ENCODE measurements around the gene GRIK1.

Gene GRIK1

DNA sequence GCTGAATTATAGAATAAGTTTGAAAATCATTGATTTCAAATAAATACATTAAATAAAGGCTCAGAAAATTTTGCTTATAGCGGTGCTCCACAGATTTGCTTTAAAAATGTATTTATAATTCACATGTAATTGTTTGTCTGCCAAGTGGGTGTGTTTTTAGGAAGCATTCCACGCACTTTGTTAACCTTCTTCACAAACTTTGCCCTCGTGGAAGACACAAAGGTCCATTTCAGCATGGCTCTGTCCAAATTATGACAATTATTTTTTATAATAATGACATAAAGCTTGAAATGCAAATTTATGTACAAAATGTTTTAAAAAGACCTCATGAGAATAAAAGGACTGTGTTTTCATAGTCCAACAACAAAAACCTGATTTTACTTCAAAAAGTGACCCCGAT lies 146.1 kb downstream of the GRIK1 start:
- no peak overlapping the region for H4K91ac ChIP-seq (ENCODE audit: low read depth, low read length)
- no peak overlapping the region for H2BK120ac ChIP-seq (ENCODE audit: insufficient read depth, low read length, poor library complexity)
- H3K9ac ChIP-seq (ENCODE audit: low read length) = no peak overlapping the region
- no peak overlapping the region for H3K4me3 ChIP-seq (ENCODE audit: low read depth, low read length)
- no peak for DNase-seq
- no peak overlapping the region for H2AFZ ChIP-seq (ENCODE audit: insufficient read depth, low read length, poor library complexity)
- H3K36me3 ChIP-seq (ENCODE audit: control insufficient read depth in 1 of 2, insufficient read depth in 2 of 2, low read length in 2 of 2) = no peaks in the 10 kb centered on the region
- no peak overlapping the region for H3K18ac ChIP-seq (ENCODE audit: low read length)
- no peaks in the 10 kb centered on the region for H3K79me2 ChIP-seq (ENCODE audit: control insufficient read depth, insufficient read depth, low read length, poor library complexity)
- no peak overlapping the region for H3K23ac ChIP-seq (ENCODE audit: low read length)
- no peak overlapping the region for H3K4ac ChIP-seq (ENCODE audit: low read depth, low read length)
- H4K8ac ChIP-seq (ENCODE audit: low read depth, low read length) = no peak overlapping the region
- no peaks in the 10 kb centered on the region for H3K27me3 ChIP-seq (ENCODE audit: insufficient read depth, low read length)
- H3K79me1 ChIP-seq (ENCODE audit: low read length) = no peaks in the 10 kb centered on the region
- no peak overlapping the region for H3K4me2 ChIP-seq (ENCODE audit: low read length)
- H2BK12ac ChIP-seq (ENCODE audit: low read length) = no peak overlapping the region
- H3K9me3 ChIP-seq (ENCODE audit: insufficient read depth, low read depth, low read length) = no peaks in the 10 kb centered on the region
- no peak overlapping the region for H2BK5ac ChIP-seq (ENCODE audit: low read depth, low read length, poor library complexity)
- H3K4me1 ChIP-seq (ENCODE audit: control insufficient read depth in 1 of 2, insufficient read depth in 2 of 2, low read length in 2 of 2) = no peaks in the 10 kb centered on the region
- no peak overlapping the region for H2AK5ac ChIP-seq (ENCODE audit: low read length)
- no peak overlapping the region for H3K27ac ChIP-seq (ENCODE audit: low read depth, low read length)
- no peak overlapping the region for H3K14ac ChIP-seq (ENCODE audit: low read length)
- no peak overlapping the region for H4K12ac ChIP-seq (ENCODE audit: low read depth, low read length)
- WGBS (ENCODE audit: extremely low coverage, insufficient coverage, insufficient read length) = no CpG with 5 or more reads among the region's 4 CpGs

DNA sequence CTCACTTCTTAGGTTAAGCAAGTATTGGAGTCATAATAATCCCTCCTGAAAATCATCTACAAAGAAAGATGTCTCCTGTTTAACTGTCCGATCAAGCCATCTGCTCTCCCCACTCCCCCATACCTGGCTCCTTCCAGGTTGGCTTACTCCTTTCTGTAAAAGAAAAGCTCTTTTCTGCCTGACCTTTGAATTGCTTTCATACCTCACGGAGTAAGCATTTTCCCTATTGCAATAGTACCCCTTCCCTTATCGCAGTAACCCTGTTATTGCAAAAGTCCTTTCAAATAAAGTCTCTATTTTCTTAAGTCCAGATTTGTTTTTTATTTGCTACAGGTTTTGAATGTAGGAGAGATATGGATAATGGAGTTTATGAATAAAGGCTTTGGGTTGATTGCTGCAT lies 150.4 kb downstream of the GRIK1 start:
- Histone ChIP-seq H3K18ac (ENCODE audit: low read length) (no peak overlapping the region), H3K4ac (ENCODE audit: low read depth, low read length) (no peak overlapping the region), H2BK5ac (ENCODE audit: low read depth, low read length, poor library complexity) (no peak overlapping the region), H3K27ac (ENCODE audit: low read depth, low read length) (no peak overlapping the region), H3K4me1 (ENCODE audit: control insufficient read depth in 1 of 2, insufficient read depth in 2 of 2, low read length in 2 of 2) (no peaks in the 10 kb centered on the region), H3K14ac (ENCODE audit: low read length) (no peak overlapping the region), H3K4me2 (ENCODE audit: low read length) (no peak overlapping the region), H2AK5ac (ENCODE audit: low read length) (no peak overlapping the region), H3K79me1 (ENCODE audit: low read length) (no peaks in the 10 kb centered on the region), H2BK120ac (ENCODE audit: insufficient read depth, low read length, poor library complexity) (no peak overlapping the region), H3K27me3 (ENCODE audit: insufficient read depth, low read length) (no peaks in the 10 kb centered on the region), H3K23ac (ENCODE audit: low read length) (no peak overlapping the region), H2AFZ (ENCODE audit: insufficient read depth, low read length, poor library complexity) (no peak overlapping the region), H4K12ac (ENCODE audit: low read depth, low read length) (no peak overlapping the region), H3K79me2 (ENCODE audit: control insufficient read depth, insufficient read depth, low read length, poor library complexity) (no peaks in the 10 kb centered on the region), H3K36me3 (ENCODE audit: control insufficient read depth in 1 of 2, insufficient read depth in 2 of 2, low read length in 2 of 2) (no peaks in the 10 kb centered on the region), H3K9me3 (ENCODE audit: insufficient read depth, low read depth, low read length) (no peaks in the 10 kb centered on the region), H2BK12ac (ENCODE audit: low read length) (no peak overlapping the region), H4K8ac (ENCODE audit: low read depth, low read length) (no peak overlapping the region), H4K91ac (ENCODE audit: low read depth, low read length) (no peak overlapping the region), H3K4me3 (ENCODE audit: low read depth, low read length) (no peak overlapping the region), H3K9ac (ENCODE audit: low read length) (no peak overlapping the region)
- WGBS (ENCODE audit: extremely low coverage, insufficient coverage, insufficient read length) = no CpG with 5 or more reads among the region's 3 CpGs
- no peak for DNase-seq

DNA sequence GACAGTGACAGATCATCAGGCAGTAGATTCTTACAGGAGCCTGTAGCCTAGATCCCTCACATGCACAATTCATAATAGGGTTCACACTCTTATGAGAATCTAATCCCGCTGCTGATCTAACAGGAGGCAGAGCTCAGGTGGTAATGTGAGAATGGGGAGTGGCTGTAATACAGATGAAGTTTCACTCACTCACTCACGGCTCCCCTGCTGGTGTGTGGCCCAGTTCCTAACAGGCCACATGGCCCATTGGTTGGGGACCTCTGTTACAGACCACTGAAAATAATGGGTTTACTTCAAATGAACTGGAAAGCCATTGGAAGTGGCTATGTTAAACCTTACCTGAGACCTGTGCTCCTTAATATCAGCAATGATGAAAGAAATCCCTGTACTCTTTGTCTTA lies 151.0 kb downstream of the GRIK1 start:
- Histone ChIP-seq H4K8ac (ENCODE audit: low read depth, low read length) (no peak overlapping the region), H3K14ac (ENCODE audit: low read length) (no peak overlapping the region), H3K27ac (ENCODE audit: low read depth, low read length) (no peak overlapping the region), H3K36me3 (ENCODE audit: control insufficient read depth in 1 of 2, insufficient read depth in 2 of 2, low read length in 2 of 2) (no peaks in the 10 kb centered on the region), H3K18ac (ENCODE audit: low read length) (no peak overlapping the region), H3K4me1 (ENCODE audit: control insufficient read depth in 1 of 2, insufficient read depth in 2 of 2, low read length in 2 of 2) (no peaks in the 10 kb centered on the region), H3K4ac (ENCODE audit: low read depth, low read length) (no peak overlapping the region), H3K9me3 (ENCODE audit: insufficient read depth, low read depth, low read length) (no peaks in the 10 kb centered on the region), H3K79me1 (ENCODE audit: low read length) (no peaks in the 10 kb centered on the region), H3K79me2 (ENCODE audit: control insufficient read depth, insufficient read depth, low read length, poor library complexity) (no peaks in the 10 kb centered on the region), H2BK120ac (ENCODE audit: insufficient read depth, low read length, poor library complexity) (no peak overlapping the region), H2AFZ (ENCODE audit: insufficient read depth, low read length, poor library complexity) (no peak overlapping the region), H3K9ac (ENCODE audit: low read length) (no peak overlapping the region), H4K12ac (ENCODE audit: low read depth, low read length) (no peak overlapping the region), H3K23ac (ENCODE audit: low read length) (no peak overlapping the region), H4K91ac (ENCODE audit: low read depth, low read length) (no peak overlapping the region), H2AK5ac (ENCODE audit: low read length) (no peak overlapping the region), H3K4me2 (ENCODE audit: low read length) (no peak overlapping the region), H3K27me3 (ENCODE audit: insufficient read depth, low read length) (no peaks in the 10 kb centered on the region), H2BK12ac (ENCODE audit: low read length) (no peak overlapping the region), H3K4me3 (ENCODE audit: low read depth, low read length) (no peak overlapping the region), H2BK5ac (ENCODE audit: low read depth, low read length, poor library complexity) (no peak overlapping the region)
- DNase-seq = no peak
- WGBS (ENCODE audit: extremely low coverage, insufficient coverage, insufficient read length) = no CpG with 5 or more reads among the region's 2 CpGs

DNA sequence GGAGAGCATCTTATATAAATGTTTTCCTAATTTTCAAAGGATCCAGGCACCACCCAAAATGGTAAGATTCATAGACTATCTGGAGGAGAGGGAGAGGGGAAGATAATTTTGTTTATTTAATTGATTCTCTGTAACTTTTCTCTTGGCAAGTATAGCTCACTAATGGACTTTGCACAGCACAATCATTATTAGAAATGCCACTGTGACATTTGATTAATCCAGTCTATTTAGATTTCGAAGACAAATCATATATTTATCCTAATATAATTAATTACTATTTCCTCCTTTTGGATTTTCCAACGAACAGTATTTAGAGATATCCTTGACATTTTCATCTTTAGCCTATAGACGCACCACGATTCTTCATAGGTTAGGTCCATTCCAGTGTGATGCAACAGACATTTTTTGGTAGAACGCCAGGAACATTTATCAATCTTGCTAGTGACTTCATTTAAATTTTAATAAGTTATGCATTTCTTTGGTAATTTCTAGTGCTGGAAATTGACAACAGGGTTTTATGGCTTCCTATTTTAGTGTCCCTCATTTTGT lies 152.4 kb downstream of the GRIK1 start:
- no peaks in the 10 kb centered on the region for H3K9me3 ChIP-seq (ENCODE audit: insufficient read depth, low read depth, low read length)
- no peak overlapping the region for H4K12ac ChIP-seq (ENCODE audit: low read depth, low read length)
- no peak overlapping the region for H2AFZ ChIP-seq (ENCODE audit: insufficient read depth, low read length, poor library complexity)
- no peak overlapping the region for H3K4me2 ChIP-seq (ENCODE audit: low read length)
- no peak overlapping the region for H3K4me3 ChIP-seq (ENCODE audit: low read depth, low read length)
- no peak overlapping the region for H2AK5ac ChIP-seq (ENCODE audit: low read length)
- H3K18ac ChIP-seq (ENCODE audit: low read length) = no peak overlapping the region
- H4K8ac ChIP-seq (ENCODE audit: low read depth, low read length) = no peak overlapping the region
- no peak overlapping the region for H4K91ac ChIP-seq (ENCODE audit: low read depth, low read length)
- H2BK12ac ChIP-seq (ENCODE audit: low read length) = no peak overlapping the region
- no peaks in the 10 kb centered on the region for H3K36me3 ChIP-seq (ENCODE audit: control insufficient read depth in 1 of 2, insufficient read depth in 2 of 2, low read length in 2 of 2)
- H2BK120ac ChIP-seq (ENCODE audit: insufficient read depth, low read length, poor library complexity) = no peak overlapping the region
- no CpG with 5 or more reads among the region's 5 CpGs for WGBS (ENCODE audit: extremely low coverage, insufficient coverage, insufficient read length)
- no peaks in the 10 kb centered on the region for H3K27me3 ChIP-seq (ENCODE audit: insufficient read depth, low read length)
- H3K79me1 ChIP-seq (ENCODE audit: low read length) = no peaks in the 10 kb centered on the region
- H2BK5ac ChIP-seq (ENCODE audit: low read depth, low read length, poor library complexity) = no peak overlapping the region
- no peak overlapping the region for H3K23ac ChIP-seq (ENCODE audit: low read length)
- no peak overlapping the region for H3K9ac ChIP-seq (ENCODE audit: low read length)
- H3K14ac ChIP-seq (ENCODE audit: low read length) = no peak overlapping the region
- no peak for DNase-seq
- no peak overlapping the region for H3K27ac ChIP-seq (ENCODE audit: low read depth, low read length)
- H3K4ac ChIP-seq (ENCODE audit: low read depth, low read length) = no peak overlapping the region
- no peaks in the 10 kb centered on the region for H3K4me1 ChIP-seq (ENCODE audit: control insufficient read depth in 1 of 2, insufficient read depth in 2 of 2, low read length in 2 of 2)
- no peaks in the 10 kb centered on the region for H3K79me2 ChIP-seq (ENCODE audit: control insufficient read depth, insufficient read depth, low read length, poor library complexity)

Data from trophoblast cell (in vitro differentiated cells and primary cell).